ENCODE data around the gene PTGDS. TPM values are rescaled to one million over a fixed set of nuclear protein-coding genes. Genes with fewer than 3 reads are reported as not detected.

Gene PTGDS
- total and polyA plus RNA-seq, 9 of the 15 experiments (the other 6 are each of a cell fraction or from before 2014, with no cell fraction given) = 0.46 to 7.1 (median 2.0) TPM

DNA sequence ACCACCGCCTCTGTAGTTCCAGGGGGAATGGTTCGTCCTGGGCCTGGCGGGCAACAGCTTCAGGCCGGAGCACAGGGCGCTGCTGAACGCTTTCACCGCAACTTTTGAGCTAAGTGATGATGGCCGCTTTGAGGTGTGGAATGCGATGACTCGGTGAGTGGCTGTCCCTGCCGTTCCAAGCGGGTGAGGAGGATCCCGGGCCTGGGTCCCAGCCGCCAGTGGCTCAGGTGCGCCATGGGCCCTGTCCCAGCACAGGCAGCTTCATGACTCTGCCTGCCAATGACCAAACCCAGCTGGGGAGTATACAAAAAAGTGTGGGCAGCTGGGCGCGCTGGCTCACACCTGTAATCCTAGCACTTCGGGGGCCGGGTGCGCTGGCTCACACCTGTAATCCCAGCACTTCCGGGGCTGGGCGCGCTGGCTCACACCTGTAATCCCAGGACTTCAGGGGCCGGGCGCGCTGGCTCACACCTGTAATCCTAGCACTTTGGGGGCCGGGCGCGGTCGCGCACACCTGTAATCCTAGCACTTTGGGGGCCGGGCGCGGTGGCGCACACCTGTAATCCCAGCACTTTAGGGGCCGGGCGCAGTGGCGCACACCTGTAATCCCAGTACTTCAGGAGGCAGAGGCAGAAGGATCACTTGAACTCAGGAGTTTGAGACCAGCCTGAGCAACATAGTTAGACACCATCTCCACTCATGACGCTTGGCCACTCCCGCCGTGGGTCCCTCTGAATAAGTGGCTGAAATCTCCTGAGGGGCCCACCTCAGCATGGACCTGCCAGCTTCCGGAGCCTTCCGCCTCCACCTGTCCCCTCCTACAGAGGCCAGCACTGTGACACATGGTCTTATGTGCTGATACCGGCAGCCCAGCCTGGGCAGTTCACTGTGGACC lies 24.2 kb upstream of the PTGDS start:
- WGBS (ENCODE audit: insufficient coverage, low coverage, missing lambda C conversion rate) = 71% methylated on average over 31 of the region's 44 CpGs
- BruUV-seq (replicated peaks) = no TSS peak
- H3K9me1 ChIP-seq (ENCODE audit: control insufficient read depth, insufficient read depth, low read length) = peaks cover 2% of the 10 kb centered on the region
- no peak overlapping the region for H2AFZ ChIP-seq (ENCODE audit: low read depth, low read length)
- H3K4me3 ChIP-seq = no peak overlapping the region
- peaks cover 2 to 61% of the 10 kb centered on the region in 2 experiments; a peak in 4 of 5 replicates for H3K4me1 ChIP-seq (replicated peaks in 1 of 2; ENCODE audit: control insufficient read depth in 2 of 2, insufficient read depth in 2 of 2, low read length in 2 of 2)
- in situ Hi-C loops (cut with MboI) (no loop called here), intact Hi-C loops (cut with micrococcal nuclease) (no loop called here)
- H3K4me2 ChIP-seq (ENCODE audit: insufficient read depth, low read length) = no peak overlapping the region
- H3K27ac ChIP-seq (ENCODE audit: extremely low read depth, low read depth, low read length) = no peak overlapping the region
- TF ChIP-seq SMAD3 (CRISPR knock-in tag; conservative IDR thresholded peaks at IDR 0.05) (no peak), NONO (IDR thresholded peaks at IDR 0.05; ENCODE audit: low read depth in 2 of 2, low read length in 1 of 2) (no peak), KLF1 (tag; IDR thresholded peaks at IDR 0.05) (no peak), XRCC4 (IDR thresholded peaks at IDR 0.05; ENCODE audit: extremely low read depth, insufficient read depth, insufficient read length) (no peak)
- TF ChIP-seq, protein P1, sequence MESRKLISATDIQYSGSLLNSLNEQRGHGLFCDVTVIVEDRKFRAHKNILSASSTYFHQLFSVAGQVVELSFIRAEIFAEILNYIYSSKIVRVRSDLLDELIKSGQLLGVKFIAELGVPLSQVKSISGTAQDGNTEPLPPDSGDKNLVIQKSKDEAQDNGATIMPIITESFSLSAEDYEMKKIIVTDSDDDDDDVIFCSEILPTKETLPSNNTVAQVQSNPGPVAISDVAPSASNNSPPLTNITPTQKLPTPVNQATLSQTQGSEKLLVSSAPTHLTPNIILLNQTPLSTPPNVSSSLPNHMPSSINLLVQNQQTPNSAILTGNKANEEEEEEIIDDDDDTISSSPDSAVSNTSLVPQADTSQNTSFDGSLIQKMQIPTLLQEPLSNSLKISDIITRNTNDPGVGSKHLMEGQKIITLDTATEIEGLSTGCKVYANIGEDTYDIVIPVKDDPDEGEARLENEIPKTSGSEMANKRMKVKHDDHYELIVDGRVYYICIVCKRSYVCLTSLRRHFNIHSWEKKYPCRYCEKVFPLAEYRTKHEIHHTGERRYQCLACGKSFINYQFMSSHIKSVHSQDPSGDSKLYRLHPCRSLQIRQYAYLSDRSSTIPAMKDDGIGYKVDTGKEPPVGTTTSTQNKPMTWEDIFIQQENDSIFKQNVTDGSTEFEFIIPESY (CRISPR knock-in tag; IDR thresholded peaks at IDR 0.05) = peak; percentile 87
- TF ChIP-seq, protein P2, sequence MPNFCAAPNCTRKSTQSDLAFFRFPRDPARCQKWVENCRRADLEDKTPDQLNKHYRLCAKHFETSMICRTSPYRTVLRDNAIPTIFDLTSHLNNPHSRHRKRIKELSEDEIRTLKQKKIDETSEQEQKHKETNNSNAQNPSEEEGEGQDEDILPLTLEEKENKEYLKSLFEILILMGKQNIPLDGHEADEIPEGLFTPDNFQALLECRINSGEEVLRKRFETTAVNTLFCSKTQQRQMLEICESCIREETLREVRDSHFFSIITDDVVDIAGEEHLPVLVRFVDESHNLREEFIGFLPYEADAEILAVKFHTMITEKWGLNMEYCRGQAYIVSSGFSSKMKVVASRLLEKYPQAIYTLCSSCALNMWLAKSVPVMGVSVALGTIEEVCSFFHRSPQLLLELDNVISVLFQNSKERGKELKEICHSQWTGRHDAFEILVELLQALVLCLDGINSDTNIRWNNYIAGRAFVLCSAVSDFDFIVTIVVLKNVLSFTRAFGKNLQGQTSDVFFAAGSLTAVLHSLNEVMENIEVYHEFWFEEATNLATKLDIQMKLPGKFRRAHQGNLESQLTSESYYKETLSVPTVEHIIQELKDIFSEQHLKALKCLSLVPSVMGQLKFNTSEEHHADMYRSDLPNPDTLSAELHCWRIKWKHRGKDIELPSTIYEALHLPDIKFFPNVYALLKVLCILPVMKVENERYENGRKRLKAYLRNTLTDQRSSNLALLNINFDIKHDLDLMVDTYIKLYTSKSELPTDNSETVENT (CRISPR knock-in tag; IDR thresholded peaks at IDR 0.05) = no peak
- ATAC-seq = no peak
- FAIRE-seq = no peak
- no peaks in the 10 kb centered on the region for H3K79me2 ChIP-seq (ENCODE audit: control insufficient read depth, insufficient read depth, low read length)
- POLR2A ChIA-PET = interaction anchor here (0.6 to 0.7 kb wide), 3 partner anchors 25 to 49 kb away, joined by 3 to 4 read pairs (median 3); no protein-coding TSS in a partner anchor
- peak overlapping the region in 1 of 2 experiments; percentile 35; a peak in 1 of 4 replicates for H3K9ac ChIP-seq (ENCODE audit: insufficient read depth in 1 of 2, low read depth in 2 of 2, low read length in 2 of 2)
- no peaks in the 10 kb centered on the region for H3K9me3 ChIP-seq (replicated peaks; ENCODE audit: control insufficient read depth, insufficient read depth, low read depth, low read length)
- H4K20me1 ChIP-seq (replicated peaks; ENCODE audit: control insufficient read depth, insufficient read depth, low read length) = 0 out of 2 replicates have a peak, but pooled peaks cover 4% of the 10 kb centered on the region
- peaks cover 2 to 7% of the 10 kb centered on the region in 2 experiments; a peak in 3 of 5 replicates for H3K27me3 ChIP-seq (ENCODE audit: control insufficient read depth in 2 of 2, insufficient read depth in 2 of 2, low read length in 2 of 2)
- CTCF ChIA-PET (ENCODE audit: low intra/inter-chr PET ratio) = no interaction called here
- DNase-seq (ENCODE audit: extremely low read depth in 1 of 4, low spot score in 3 of 4) = no peak
- H3K36me3 ChIP-seq (ENCODE audit: control insufficient read depth, insufficient read depth, low read length) = no peaks in the 10 kb centered on the region
